CMK (cell line): Measurements from ENCODE around the gene NTM.

Experiments used
- DNase-seq: peaks from one replicate; pipeline ENCODE4 v3.0.0-alpha.2; 2010; ENCODE audit warnings: low read depth

Gene NTM

GRCh38 chr11:132217856-132218255, 847.4 kb downstream of the NTM start:
- DNase-seq: no peak

GRCh38 chr11:132220474-132220873, 850.1 kb downstream of the NTM start:
- no peak for DNase-seq

- no peak for DNase-seq
These were observed 851.9 kb downstream of the NTM start for GRCh38 chr11:132222345-132222744.

DNA sequence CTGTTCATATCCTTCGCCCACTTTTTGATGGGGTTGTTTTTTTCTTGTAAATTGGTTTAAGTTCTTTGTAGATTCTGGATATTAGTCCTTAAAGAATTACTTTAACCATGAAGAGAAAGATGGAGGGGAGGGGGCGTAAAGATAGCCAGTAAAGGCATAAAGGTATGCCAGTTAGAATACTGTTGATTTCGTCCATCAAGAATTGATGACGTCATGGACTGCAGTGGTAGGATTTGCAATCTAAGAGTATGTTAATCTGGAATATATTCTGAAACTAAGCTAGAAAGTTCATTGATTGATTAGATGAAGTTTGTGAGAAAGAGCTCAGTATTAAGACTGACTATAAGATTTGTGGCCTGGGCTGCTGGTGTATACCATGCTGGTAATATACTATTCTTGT, 856.1 kb downstream of the NTM start:
- DNase-seq: no peak

GRCh38 chr11:132228746-132229325, 858.4 kb downstream of the NTM start:
- DNase-seq: no peak

DNA sequence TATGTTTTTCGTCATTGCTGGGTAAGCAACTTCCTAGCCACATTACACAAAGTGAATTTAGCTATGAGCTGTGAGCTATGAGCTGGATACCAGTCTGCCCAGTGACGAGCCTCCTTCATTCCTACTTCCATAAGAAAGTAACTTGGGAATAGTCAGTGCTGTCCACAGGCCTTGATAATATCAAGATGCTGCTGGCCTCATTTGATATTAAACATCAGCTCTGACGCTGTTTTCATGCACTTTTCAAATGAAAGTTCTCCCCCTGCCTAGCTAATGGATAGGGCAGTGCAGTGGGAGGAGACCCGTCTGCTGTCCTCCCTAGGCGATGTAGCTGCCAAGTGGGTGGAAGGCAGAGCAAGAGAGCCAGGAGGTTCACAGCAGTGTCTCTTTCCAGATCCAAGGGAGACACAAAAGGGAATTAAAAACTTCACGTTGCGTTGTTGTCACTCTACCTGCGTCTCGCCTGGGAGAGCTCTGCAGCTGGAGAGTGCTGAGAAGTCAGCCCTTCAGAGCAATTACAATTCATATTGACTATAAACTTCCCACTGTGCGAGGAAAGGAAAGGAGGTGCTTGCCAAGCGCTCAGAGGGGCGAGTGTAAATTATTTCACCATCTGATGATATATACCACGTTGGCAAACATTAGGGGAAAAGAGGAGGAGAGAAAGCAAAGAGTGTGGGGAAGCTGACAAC, 861.4 kb downstream of the NTM start:
- DNase-seq: no peak

DNA sequence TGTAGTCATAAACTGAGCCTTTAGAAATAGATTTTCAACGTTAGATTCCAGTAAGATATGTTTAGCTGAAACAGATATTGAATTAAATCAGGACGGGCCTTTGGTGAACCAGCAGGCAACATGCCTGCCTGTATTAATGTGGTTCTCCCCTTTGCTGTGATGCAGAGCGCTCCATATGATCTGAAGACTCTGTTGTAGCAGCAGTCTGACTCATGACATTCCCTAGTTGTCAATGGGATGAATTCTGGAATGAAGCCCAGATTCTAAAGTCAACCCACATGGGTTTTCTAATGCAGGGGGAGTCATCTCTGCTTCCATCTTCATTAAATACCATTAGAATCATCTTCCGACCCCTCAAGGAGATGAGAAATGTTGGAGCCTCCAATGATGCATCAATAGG, 864.5 kb downstream of the NTM start:
- DNase-seq: no peak

DNA sequence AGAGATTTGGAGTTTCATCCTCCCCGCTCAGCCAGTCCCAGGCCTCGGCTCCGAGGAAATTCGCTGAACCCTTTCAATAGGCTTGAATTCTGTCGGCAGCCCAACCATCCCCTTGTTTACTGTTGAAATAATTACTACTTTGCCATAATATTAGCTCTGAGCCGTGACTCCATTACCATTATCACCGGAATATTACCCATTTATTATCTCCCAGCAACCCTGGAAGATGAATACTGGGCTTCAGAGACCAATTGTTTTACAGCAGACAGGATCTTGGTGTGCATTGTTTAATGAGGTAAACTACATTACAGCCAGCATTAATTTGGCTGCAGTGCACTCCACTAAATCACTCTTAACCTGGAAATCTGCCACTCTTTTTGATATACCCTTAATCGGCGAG, 867.4 kb downstream of the NTM start:
- DNase-seq: no peak

- DNase-seq: no peak
These were observed 868.0 kb downstream of the NTM start for GRCh38 chr11:132238331-132238866.

GRCh38 chr11:132240374-132240773, 870.0 kb downstream of the NTM start:
- DNase-seq: no peak

- no peak for DNase-seq
These were observed 872.2 kb downstream of the NTM start for GRCh38 chr11:132242632-132243031.

DNA sequence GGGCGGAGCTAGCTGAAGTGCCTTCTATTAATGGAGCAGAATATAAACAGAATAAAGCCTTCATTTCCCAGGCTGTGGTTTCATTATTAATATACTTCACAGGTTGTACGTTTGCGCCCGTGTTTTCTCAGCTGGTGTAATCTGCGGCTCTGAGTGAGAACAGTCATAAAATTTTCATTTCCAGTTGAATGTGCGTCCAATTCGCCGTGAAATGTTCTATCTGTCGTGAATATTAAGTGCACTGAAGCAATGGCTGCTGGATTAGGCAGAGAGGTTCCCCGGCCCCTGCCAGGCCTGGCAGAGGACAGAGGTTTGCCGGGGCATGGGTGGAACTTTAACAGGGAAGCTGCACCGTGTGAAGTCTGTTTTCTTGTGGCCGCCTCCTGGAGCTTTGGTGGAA, 874.4 kb downstream of the NTM start:
- no peak for DNase-seq

DNA sequence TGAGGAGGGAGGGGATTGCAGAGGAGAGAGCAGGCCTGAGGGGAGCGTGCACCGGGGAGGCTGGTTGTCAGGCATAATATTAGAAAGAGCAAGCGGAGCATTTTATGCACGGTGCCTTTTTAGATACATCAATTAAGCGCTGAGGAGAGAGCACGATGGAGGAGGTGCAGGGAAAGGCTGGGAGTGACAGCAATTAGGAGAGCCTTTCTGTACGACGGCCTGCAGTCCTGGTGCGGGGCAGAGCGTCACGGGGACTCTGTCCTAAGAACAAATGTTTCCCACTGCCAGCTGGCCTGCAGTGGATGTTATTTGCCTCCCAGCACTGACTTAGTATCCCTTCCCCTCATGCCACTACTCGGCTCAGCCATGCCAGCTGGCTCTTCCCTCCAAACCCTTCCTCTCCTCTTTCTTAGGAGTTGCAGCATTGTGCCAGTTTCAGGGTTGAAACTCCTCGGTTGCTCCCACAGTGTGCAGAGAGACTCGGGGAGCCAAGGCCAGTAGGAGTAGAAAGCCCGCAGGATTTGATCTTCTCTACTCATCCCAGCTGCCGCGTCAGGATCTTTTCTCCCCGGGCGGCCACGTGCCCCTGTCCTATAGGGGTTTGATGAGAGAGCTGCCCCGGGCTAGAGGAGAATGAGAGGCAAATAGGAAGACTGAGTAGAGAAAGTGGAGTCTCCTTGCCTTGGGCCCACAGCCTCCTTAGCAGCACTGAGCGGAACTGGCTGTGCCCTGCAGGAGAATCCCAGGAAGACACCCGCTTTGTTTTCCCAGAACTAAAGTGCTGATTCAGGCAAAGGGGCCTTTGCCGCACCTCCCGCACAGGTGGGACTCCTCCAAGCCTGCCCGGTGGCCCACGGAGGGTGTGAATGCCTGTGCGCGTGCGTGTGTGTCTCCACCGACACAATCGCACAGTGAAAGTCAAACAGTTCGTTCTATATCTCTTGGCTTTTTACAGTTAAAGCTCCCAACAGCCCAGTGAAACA, 875.3 kb downstream of the NTM start:
- no peak for DNase-seq

DNA sequence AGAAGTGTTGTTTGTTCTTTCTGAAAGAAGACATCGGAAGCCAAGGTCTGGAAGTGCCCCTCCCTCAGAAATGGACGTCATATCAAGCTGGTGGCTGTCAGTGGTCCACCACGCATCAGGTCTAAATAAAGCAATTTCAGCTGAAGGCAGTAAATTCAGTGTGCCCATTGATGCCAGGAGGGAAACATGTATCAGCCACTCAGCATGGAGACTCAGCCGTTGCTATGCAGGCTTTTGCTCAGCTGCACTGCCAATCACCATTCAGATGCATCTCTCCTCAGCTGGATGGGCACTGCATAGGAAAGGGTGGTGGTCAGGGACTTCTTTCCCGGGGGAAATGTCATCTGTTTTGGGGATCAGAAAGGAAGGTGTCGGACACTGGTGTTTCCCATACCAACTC, 878.2 kb downstream of the NTM start:
- DNase-seq: no peak

DNA sequence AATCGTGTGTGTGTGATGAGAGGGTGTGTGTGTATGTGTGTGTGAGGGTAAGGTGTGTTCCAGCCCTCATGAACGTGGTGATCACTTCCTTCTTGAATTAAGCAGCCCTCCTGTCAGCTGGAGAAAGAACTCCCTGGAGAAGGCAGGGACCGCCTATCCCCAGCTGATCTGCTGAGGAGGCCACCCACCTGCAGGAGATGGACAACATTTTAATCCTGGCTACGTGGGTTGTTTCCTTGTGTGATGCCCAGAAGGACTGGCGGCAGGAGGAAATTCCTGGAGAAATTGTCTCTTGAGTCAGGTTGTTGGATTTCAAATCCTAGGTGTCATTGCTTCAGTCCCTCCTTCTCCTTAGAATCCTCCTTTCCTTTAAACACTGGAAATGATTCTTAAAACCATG, 878.8 kb downstream of the NTM start:
- no peak for DNase-seq

DNA sequence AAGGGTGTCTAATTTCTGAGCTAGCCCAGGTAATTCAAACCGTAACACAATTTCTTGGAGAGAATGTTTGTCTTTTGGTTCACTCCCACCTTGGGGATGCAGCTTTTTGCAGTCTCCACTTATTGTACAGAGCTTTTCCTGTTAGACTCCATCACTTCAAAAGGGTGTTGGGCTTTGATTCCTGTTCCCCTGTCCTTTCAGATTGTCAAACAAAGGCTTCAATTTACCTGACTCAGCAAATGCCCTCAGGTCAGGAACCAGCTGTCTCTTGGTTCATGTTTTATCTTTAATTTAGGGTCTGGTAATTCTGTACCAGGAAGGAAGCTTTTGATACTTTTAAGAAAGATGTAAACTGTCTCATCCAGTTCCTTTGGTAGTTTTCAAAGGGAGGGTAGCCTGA, 880.6 kb downstream of the NTM start:
- DNase-seq: no peak

- no peak for DNase-seq
These were observed 883.3 kb downstream of the NTM start for GRCh38 chr11:132253469-132254264.

DNA sequence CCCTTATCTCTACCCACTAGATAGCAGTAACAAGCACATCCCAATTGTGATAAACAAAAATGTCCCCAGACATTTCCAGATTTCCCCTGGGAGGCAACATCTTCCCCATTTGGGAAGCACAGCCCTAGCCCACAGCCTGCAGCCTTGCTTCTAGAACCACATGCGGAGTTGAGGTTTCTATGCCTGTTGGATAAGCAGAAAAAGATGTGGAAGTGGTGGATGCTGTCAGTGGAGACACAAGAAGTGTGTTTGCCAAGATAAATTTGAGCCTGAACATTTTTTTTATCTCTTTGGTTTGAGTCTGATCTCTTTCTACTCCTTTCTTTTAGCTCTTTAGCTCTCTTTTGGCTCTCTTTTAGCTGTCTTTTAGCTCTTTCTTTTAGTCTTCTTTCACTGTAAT, 884.5 kb downstream of the NTM start:
- DNase-seq: no peak

GRCh38 chr11:132256528-132257279, 886.3 kb downstream of the NTM start:
- no peak for DNase-seq

DNA sequence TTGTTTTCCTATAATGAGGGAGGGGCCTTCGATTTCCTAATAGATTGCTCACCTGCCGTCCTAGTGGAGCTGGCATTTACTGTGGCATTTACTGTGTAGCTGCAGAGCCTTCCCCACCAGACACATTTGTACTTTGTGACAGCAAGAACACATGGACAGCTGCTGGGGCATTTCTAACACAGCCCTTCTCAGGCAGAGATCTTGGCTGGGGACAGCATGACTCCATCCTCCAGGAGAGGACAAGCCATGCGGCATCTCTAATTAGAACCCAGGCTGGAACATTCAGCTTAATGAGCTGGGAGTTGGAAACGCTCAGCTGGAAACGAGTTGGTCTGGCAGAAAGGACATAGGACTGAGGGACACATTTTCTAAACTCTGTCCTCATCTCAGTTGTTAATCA, 887.5 kb downstream of the NTM start:
- DNase-seq: no peak

- no peak for DNase-seq
These were observed 888.5 kb downstream of the NTM start for GRCh38 chr11:132258875-132259274.
